ENCODE results near the gene TCP11L2. TPM values are rescaled to one million over a fixed set of nuclear protein-coding genes. Genes with fewer than 3 reads are reported as not detected.

The TCP11L2 gene
- total RNA-seq, 4 donors from 2014 or later, result 8.0 to 47.8 (median 41.7) TPM

- Histone ChIP-seq H3K27ac (no peak overlapping the region), H3K9me3 (no peaks in the 10 kb centered on the region), H3K36me3 (no peaks in the 10 kb centered on the region), H3K4me1 (peaks cover 2 to 9% (median 6%) of the 10 kb centered on the region in 4 donors), H3K27me3 (no peaks in the 10 kb centered on the region), H3K4me3 (no peak overlapping the region)
- 73 to 84% methylated on average over 4 to 6 of the region's 6 CpGs for WGBS, 2 donors (ENCODE audit: low coverage in 1 of 2)
- in situ Hi-C loops (cut with MboI; ENCODE audit: low pct_ligation_motif_present in 1 of 4, low pct_unique_long_range_greater_than_20kb in 1 of 4, low sequenced_read_pairs in 3 of 4), result loop anchor here (10.0 kb wide), 1 partner anchor 128 kb away; no protein-coding TSS in a partner anchor
- no peak for TF ChIP-seq POLR2A (IDR thresholded peaks at IDR 0.05)
- no peak for TF ChIP-seq EP300 (IDR thresholded peaks at IDR 0.05; ENCODE audit: low read depth)
- TF ChIP-seq POLR2AphosphoS5 (IDR thresholded peaks at IDR 0.05), result no peak
- no peak for TF ChIP-seq CTCF (IDR thresholded peaks at IDR 0.05)
- no peak for DNase-seq
- intact Hi-C loops (cut with DNase I; ENCODE audit: low total_unique reads), result loop anchor here (10.0 kb wide), 1 partner anchor 108 kb away; the partner anchor contains the start of gene CKAP4
Measured at GRCh38 chr12:106353175-106353574, 50.6 kb downstream of the TCP11L2 start.

- 0% methylated on average over 40 of the region's 63 CpGs; no CpG with 5 or more reads in 1 of the 2 donors for WGBS, 2 donors (ENCODE audit: low coverage in 1 of 2)
- Histone ChIP-seq H3K36me3 (no peaks in the 10 kb centered on the region), H3K4me1 (peaks cover 9 to 22% (median 16%) of the 10 kb centered on the region in 4 donors), H3K9me3 (no peaks in the 10 kb centered on the region), H3K27ac (peak within 1 kb of the TSS; percentile 91 to 96 (median 94)), H3K4me3 (peak within 1 kb of the TSS; percentile 37 to 71 (median 58)), H3K27me3 (no peaks in the 10 kb centered on the region)
- peak; percentile 90 for TF ChIP-seq POLR2A (IDR thresholded peaks at IDR 0.05)
- TF ChIP-seq EP300 (IDR thresholded peaks at IDR 0.05; ENCODE audit: low read depth), result no peak
- peak; percentile 81 to 94 (median 85) for TF ChIP-seq CTCF (IDR thresholded peaks at IDR 0.05)
- TF ChIP-seq POLR2AphosphoS5 (IDR thresholded peaks at IDR 0.05), result peak; percentile 91 to 97 (median 92)
- intact Hi-C loops (cut with DNase I; ENCODE audit: low total_unique reads), result loop anchor here (10.0 kb wide), 1 partner anchor 113 kb away; the partner anchor contains the start of gene CKAP4
- peak; percentile 96 for DNase-seq
- in situ Hi-C loops (cut with MboI; ENCODE audit: low pct_ligation_motif_present in 1 of 4, low pct_unique_long_range_greater_than_20kb in 1 of 4, low sequenced_read_pairs in 3 of 4), result loop anchor here (10.0 kb wide), 1 partner anchor 133 kb away; no protein-coding TSS in a partner anchor
Measured at GRCh38 chr12:106357549-106358395, 55.2 kb downstream of the TCP11L2 start, which contains the start of gene POLR3B. Gene POLR3B (plus strand): TSS chr12:106357748. CDS start chr12:106357880, 132 bp downstream.

GRCh38 chr12:106358396-106359241, 56.1 kb downstream of the TCP11L2 start:
- H3K4me1 ChIP-seq, result peaks cover 9 to 22% (median 16%) of the 10 kb centered on the region in 4 donors
- peak overlapping the region; percentile 91 to 96 (median 94) for H3K27ac ChIP-seq
- H3K27me3 ChIP-seq, result no peaks in the 10 kb centered on the region
- WGBS, 2 donors (ENCODE audit: low coverage in 1 of 2), result 28 to 31% methylated on average over 13 to 17 of the region's 17 CpGs
- TF ChIP-seq EP300 (IDR thresholded peaks at IDR 0.05; ENCODE audit: low read depth) (no peak), POLR2AphosphoS5 (IDR thresholded peaks at IDR 0.05) (no peak), CTCF (IDR thresholded peaks at IDR 0.05) (no peak), POLR2A (IDR thresholded peaks at IDR 0.05) (no peak)
- no peaks in the 10 kb centered on the region for H3K9me3 ChIP-seq
- H3K36me3 ChIP-seq, result no peaks in the 10 kb centered on the region
- intact Hi-C loops (cut with DNase I; ENCODE audit: low total_unique reads), result loop anchor here (10.0 kb wide), 1 partner anchor 114 kb away; the partner anchor contains the start of gene CKAP4
- peak; percentile 17 for DNase-seq
- in situ Hi-C loops (cut with MboI; ENCODE audit: low pct_ligation_motif_present in 1 of 4, low pct_unique_long_range_greater_than_20kb in 1 of 4, low sequenced_read_pairs in 3 of 4), result loop anchor here (10.0 kb wide), 1 partner anchor 134 kb away; no protein-coding TSS in a partner anchor
- H3K4me3 ChIP-seq, result peak overlapping the region; percentile 37 to 71 (median 58)

All from transverse colon (tissue), 4 donors.